ENCODE results near the gene MYL10. TPM values are rescaled to one million over a fixed set of nuclear protein-coding genes. Genes with fewer than 3 reads are reported as not detected.

The MYL10 gene
- total RNA-seq, 2 donors from 2014 or later, result not detected

GRCh38 chr7:101634196-101634717 lies 5.2 kb upstream of the MYL10 start:
- TF ChIP-seq CTCF (IDR thresholded peaks at IDR 0.05) (no peak), POLR2A (IDR thresholded peaks at IDR 0.05) (no peak)
- WGBS, 2 donors, result 76 to 78% methylated on average over 10 to 11 of the region's 11 CpGs
- H3K36me3 ChIP-seq (replicated peaks in 1 of 2; ENCODE audit: insufficient read depth in 1 of 2, low read depth in 2 of 2), result no peaks in the 10 kb centered on the region
- H3K27me3 ChIP-seq, result no peaks in the 10 kb centered on the region
- H3K9me3 ChIP-seq, result no peaks in the 10 kb centered on the region
- no peak overlapping the region for H3K4me3 ChIP-seq
- no peak for DNase-seq
- no peaks in the 10 kb centered on the region for H3K4me1 ChIP-seq
- no peak overlapping the region for H3K27ac ChIP-seq
- intact Hi-C loops (cut with DNase I), result no loop called here
- no peak for ATAC-seq

GRCh38 chr7:101633511-101633910 lies 4.4 kb upstream of the MYL10 start:
- DNase-seq (no peak), ATAC-seq (no peak)
- H3K27ac ChIP-seq, result no peak overlapping the region
- no peaks in the 10 kb centered on the region for H3K27me3 ChIP-seq
- WGBS, 2 donors, result 86 to 88% methylated on average over 4 to 6 of the region's 6 CpGs
- intact Hi-C loops (cut with DNase I), result no loop called here
- H3K4me1 ChIP-seq, result no peaks in the 10 kb centered on the region
- no peak overlapping the region for H3K4me3 ChIP-seq
- no peaks in the 10 kb centered on the region for H3K36me3 ChIP-seq (replicated peaks in 1 of 2; ENCODE audit: insufficient read depth in 1 of 2, low read depth in 2 of 2)
- no peak for TF ChIP-seq POLR2A (IDR thresholded peaks at IDR 0.05)
- TF ChIP-seq CTCF (IDR thresholded peaks at IDR 0.05), result no peak
- H3K9me3 ChIP-seq, result no peaks in the 10 kb centered on the region

- no peaks in the 10 kb centered on the region for H3K36me3 ChIP-seq (replicated peaks in 1 of 2; ENCODE audit: insufficient read depth in 1 of 2, low read depth in 2 of 2)
- no peak overlapping the region for H3K4me3 ChIP-seq
- no peaks in the 10 kb centered on the region for H3K4me1 ChIP-seq
- ATAC-seq, result no peak
- DNase-seq, result no peak
- 81 to 83% methylated on average over 6 to 7 of the region's 7 CpGs for WGBS, 2 donors
- H3K9me3 ChIP-seq, result no peaks in the 10 kb centered on the region
- TF ChIP-seq CTCF (IDR thresholded peaks at IDR 0.05) (no peak), POLR2A (IDR thresholded peaks at IDR 0.05) (no peak)
- intact Hi-C loops (cut with DNase I), result no loop called here
- no peaks in the 10 kb centered on the region for H3K27me3 ChIP-seq
- H3K27ac ChIP-seq, result no peak overlapping the region
Observed at GRCh38 chr7:101632641-101633040, 3.5 kb upstream of the MYL10 start.

- 28 to 53% methylated on average over 4 of the region's 4 CpGs for WGBS, 2 donors
- Histone ChIP-seq H3K4me1 (no peaks in the 10 kb centered on the region), H3K9me3 (no peaks in the 10 kb centered on the region), H3K27ac (no peak overlapping the region), H3K4me3 (no peak overlapping the region), H3K36me3 (replicated peaks in 1 of 2; ENCODE audit: insufficient read depth in 1 of 2, low read depth in 2 of 2) (no peaks in the 10 kb centered on the region), H3K27me3 (no peaks in the 10 kb centered on the region)
- no peak for DNase-seq
- no peak for TF ChIP-seq CTCF (IDR thresholded peaks at IDR 0.05)
- no peak for TF ChIP-seq POLR2A (IDR thresholded peaks at IDR 0.05)
- intact Hi-C loops (cut with DNase I), result no loop called here
- no peak for ATAC-seq
Observed at GRCh38 chr7:101631224-101631714, 2.2 kb upstream of the MYL10 start.

- no peak for DNase-seq
- no peaks in the 10 kb centered on the region for H3K27me3 ChIP-seq
- WGBS, 2 donors, result 33 to 82% methylated on average over 10 to 15 of the region's 15 CpGs
- no peaks in the 10 kb centered on the region for H3K9me3 ChIP-seq
- intact Hi-C loops (cut with DNase I), result no loop called here
- no peak overlapping the region for H3K4me3 ChIP-seq
- no peak overlapping the region for H3K27ac ChIP-seq
- no peaks in the 10 kb centered on the region for H3K4me1 ChIP-seq
- no peak for ATAC-seq
- TF ChIP-seq CTCF (IDR thresholded peaks at IDR 0.05), result no peak
- no peak for TF ChIP-seq POLR2A (IDR thresholded peaks at IDR 0.05)
- no peaks in the 10 kb centered on the region for H3K36me3 ChIP-seq (replicated peaks in 1 of 2; ENCODE audit: insufficient read depth in 1 of 2, low read depth in 2 of 2)
Observed at GRCh38 chr7:101630591-101630990, 1.5 kb upstream of the MYL10 start.

Measured in body of pancreas (tissue), 4 donors.